Suprapubic skin (tissue), 4 donors: ENCODE measurements around the gene CCDC159.

ENCODE experiments used
- EP300 ChIP-seq: sonication (generic); formaldehyde crosslinking; IDR thresholded peaks from one replicate; pipeline ENCODE4 v1.6.1; 2017; ENCODE audit warnings: antibody characterized with exemption
- POLR2A ChIP-seq, 2 donors: fragments of 450-650 bp; IDR thresholded peaks; one replicate each; pipeline ENCODE4 v1.6.1; 2017; ENCODE audit warnings: antibody characterized with exemption in 2 of 2, mild to moderate bottlenecking in 2 of 2, moderate library complexity in 2 of 2
- POLR2AphosphoS5 ChIP-seq, 3 donors: sonication (generic); formaldehyde crosslinking; IDR thresholded peaks; one replicate each; pipeline ENCODE4 v1.6.1; 2017; ENCODE audit warnings: antibody characterized with exemption in 3 of 3
- TF ChIP-seq, protein P1 (sequence below), 2 donors: fragments of 200-600 bp in 1 of 2; fragments of 450-650 bp in 1 of 2; sonication (generic) in 1 of 2; IDR thresholded peaks; one replicate each; pipeline ENCODE4 v1.5.1; 2016 to 2019; ENCODE audit warnings: antibody characterized with exemption in 2 of 2, mild to moderate bottlenecking in 1 of 2, moderate library complexity in 1 of 2

- TF ChIP-seq POLR2AphosphoS5 (IDR thresholded peaks at IDR 0.05): no peak
- TF ChIP-seq, protein P1, sequence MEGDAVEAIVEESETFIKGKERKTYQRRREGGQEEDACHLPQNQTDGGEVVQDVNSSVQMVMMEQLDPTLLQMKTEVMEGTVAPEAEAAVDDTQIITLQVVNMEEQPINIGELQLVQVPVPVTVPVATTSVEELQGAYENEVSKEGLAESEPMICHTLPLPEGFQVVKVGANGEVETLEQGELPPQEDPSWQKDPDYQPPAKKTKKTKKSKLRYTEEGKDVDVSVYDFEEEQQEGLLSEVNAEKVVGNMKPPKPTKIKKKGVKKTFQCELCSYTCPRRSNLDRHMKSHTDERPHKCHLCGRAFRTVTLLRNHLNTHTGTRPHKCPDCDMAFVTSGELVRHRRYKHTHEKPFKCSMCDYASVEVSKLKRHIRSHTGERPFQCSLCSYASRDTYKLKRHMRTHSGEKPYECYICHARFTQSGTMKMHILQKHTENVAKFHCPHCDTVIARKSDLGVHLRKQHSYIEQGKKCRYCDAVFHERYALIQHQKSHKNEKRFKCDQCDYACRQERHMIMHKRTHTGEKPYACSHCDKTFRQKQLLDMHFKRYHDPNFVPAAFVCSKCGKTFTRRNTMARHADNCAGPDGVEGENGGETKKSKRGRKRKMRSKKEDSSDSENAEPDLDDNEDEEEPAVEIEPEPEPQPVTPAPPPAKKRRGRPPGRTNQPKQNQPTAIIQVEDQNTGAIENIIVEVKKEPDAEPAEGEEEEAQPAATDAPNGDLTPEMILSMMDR (IDR thresholded peaks at IDR 0.05): no peak
- TF ChIP-seq POLR2A (IDR thresholded peaks at IDR 0.05): no peak
- no peak for TF ChIP-seq EP300
Measured at GRCh38 chr19:11361037-11361770, 14.9 kb downstream of the CCDC159 start.
